MCF 10A (cell line): Measurements from ENCODE around the gene OR52I2. TPM values are rescaled to one million over a fixed set of nuclear protein-coding genes. Genes with fewer than 3 reads are reported as not detected.

Source experiments
- BruUV-seq: library from RNA; stranded (reverse); fragments of 400-500 nt; replicated peaks from 2 replicates; lab custom pipeline; 2021; lab: Mats Ljungman, UMichigan
- CTCF ChIA-PET: fragments of 300-600 bp; sonication (Branson Sonifier 250); formaldehyde crosslinking; extraction: SDS; loops from one replicate; lab custom pipeline; 2021; ENCODE audit warnings: antibody characterized with exemption, inconsistent platforms; lab: Yijun Ruan, JAX
- POLR2A ChIA-PET: fragments of 300-600, 350-650 bp; sonication (Branson Sonifier 250); formaldehyde crosslinking; extraction: SDS; loops from one replicate; lab custom pipeline; 2020; ENCODE audit warnings: antibody characterized with exemption, inconsistent platforms; lab: Yijun Ruan, JAX
- DNase-seq: peaks from one replicate; pipeline ENCODE4 v3.0.0-alpha.2; 2018; ENCODE audit not compliant: unreplicated experiment
- H3K27ac Mint-ChIP-seq: one replicate; pipeline ENCODE4 v1.8.0; 2022; ENCODE audit warnings: mild to moderate bottlenecking, low read depth, mixed read lengths; ENCODE audit not compliant: unreplicated experiment
- H3K27me3 Mint-ChIP-seq: one replicate; pipeline ENCODE4 v1.8.0; 2022; ENCODE audit warnings: mixed read lengths; ENCODE audit not compliant: insufficient read depth, unreplicated experiment
- H3K36me3 Mint-ChIP-seq: one replicate; pipeline ENCODE4 v1.8.0; 2022; ENCODE audit warnings: mild to moderate bottlenecking, moderate library complexity, mixed read lengths; ENCODE audit not compliant: insufficient read depth, unreplicated experiment
- H3K4me1 Mint-ChIP-seq: one replicate; pipeline ENCODE4 v1.8.0; 2022; ENCODE audit warnings: mixed read lengths; ENCODE audit not compliant: insufficient read depth, unreplicated experiment
- H3K4me3 Mint-ChIP-seq: one replicate; pipeline ENCODE4 v1.8.0; 2022; ENCODE audit warnings: mild to moderate bottlenecking, moderate library complexity, mixed read lengths; ENCODE audit not compliant: unreplicated experiment
- H3K9me3 Mint-ChIP-seq: one replicate; pipeline ENCODE4 v1.8.0; 2022; ENCODE audit warnings: mixed read lengths; ENCODE audit not compliant: unreplicated experiment
- CTCF ChIP-seq: fragments of 200-600 bp; IDR thresholded peaks from one replicate; pipeline ENCODE4 v1.8.0; 2022; ENCODE audit warnings: antibody characterized with exemption, mild to moderate bottlenecking; ENCODE audit not compliant: unreplicated experiment
- intact Hi-C: fragments of 100-400 bp; cut with micrococcal nuclease; formaldehyde crosslinking; loops from 2 replicates; pipeline ENCODE4 v1.14.1; 2022
- total RNA-seq: library from RNA; stranded (reverse); gene quantifications from 2 replicates; pipeline ENCODE4 v1.2.3, GENCODE V29; 2022

Gene OR52I2
- total RNA-seq, 1 experiment from 2014 or later = not detected

- H3K36me3 Mint-ChIP-seq = peaks cover 27% of the 10 kb centered on the region
- peak overlapping the region; percentile 85 for H3K4me3 Mint-ChIP-seq
- intact Hi-C loops = loop anchor here (5.0 kb wide), 1 partner anchor 420 kb away; no protein-coding TSS in a partner anchor
- H3K9me3 Mint-ChIP-seq = no peaks in the 10 kb centered on the region
- DNase-seq = peak; percentile 14
- H3K4me1 Mint-ChIP-seq = peaks cover 25% of the 10 kb centered on the region
- ChIA-PET POLR2A (interaction anchor here (0.7 to 1.5 kb wide), 6 partner anchors 9 to 701 kb away, joined by 3 to 5 read pairs (median 3); partner anchors contain the start of gene TRIM21), CTCF (interaction anchor here (0.7 to 3.2 kb wide), 4 partner anchors 30 to 420 kb away, joined by 3 to 15 read pairs (median 4); partner anchors contain the start of gene OR51D1)
- TF ChIP-seq CTCF = no peak
- peak overlapping the region; percentile 91 for H3K27ac Mint-ChIP-seq
- no peaks in the 10 kb centered on the region for H3K27me3 Mint-ChIP-seq
- no TSS peak for BruUV-seq
Measured at GRCh38 chr11:4607096-4607495, 25.6 kb downstream of the OR52I2 start.

- peak within 1 kb of the TSS; percentile 91 for H3K27ac Mint-ChIP-seq
- peak; percentile 96 for DNase-seq
- H3K4me1 Mint-ChIP-seq = peaks cover 25% of the 10 kb centered on the region
- BruUV-seq = TSS peak; percentile 45
- CTCF ChIA-PET = interaction anchor here (0.6 to 3.2 kb wide), 7 partner anchors 18 to 426 kb away, joined by 3 to 15 read pairs (median 3); partner anchors contain the start of gene OR51D1
- POLR2A ChIA-PET = interaction anchor here (0.6 to 1.5 kb wide), 4 partner anchors 9 to 399 kb away, joined by 3 to 5 read pairs (median 4); partner anchors contain the start of gene TRIM21
- no peak for TF ChIP-seq CTCF
- no peaks in the 10 kb centered on the region for H3K27me3 Mint-ChIP-seq
- intact Hi-C loops = loop anchor here (5.0 kb wide), 1 partner anchor 421 kb away; no protein-coding TSS in a partner anchor
- no peaks in the 10 kb centered on the region for H3K9me3 Mint-ChIP-seq
- H3K36me3 Mint-ChIP-seq = peaks cover 21% of the 10 kb centered on the region
- peak within 1 kb of the TSS; percentile 85 for H3K4me3 Mint-ChIP-seq
Measured at GRCh38 chr11:4607781-4608666, 26.5 kb downstream of the OR52I2 start, which contains the start of gene TRIM68. TSS of gene TRIM68 (minus strand) at chr11:4608231. CDS start at chr11:4605504, 2,727 bp downstream.

- peaks cover 5% of the 10 kb centered on the region for H3K36me3 Mint-ChIP-seq
- no peak for DNase-seq
- peaks cover 25% of the 10 kb centered on the region for H3K4me1 Mint-ChIP-seq
- intact Hi-C loops = no loop called here
- H3K9me3 Mint-ChIP-seq = no peaks in the 10 kb centered on the region
- POLR2A ChIA-PET = no interaction called here
- CTCF ChIA-PET = interaction anchor here (0.9 kb wide), 1 partner anchor 424 kb away, joined by 4 read pairs; no protein-coding TSS in a partner anchor
- H3K27ac Mint-ChIP-seq = no peak overlapping the region
- peaks cover 17% of the 10 kb centered on the region for H3K27me3 Mint-ChIP-seq
- TF ChIP-seq CTCF = no peak
- H3K4me3 Mint-ChIP-seq = peak overlapping the region; percentile 44
- no TSS peak for BruUV-seq
Measured at GRCh38 chr11:4610258-4610935, 28.9 kb downstream of the OR52I2 start.
